Measurements from ENCODE around the gene MYBPC2. TPM values are rescaled to one million over a fixed set of nuclear protein-coding genes. Genes with fewer than 3 reads are reported as not detected.

MYBPC2 gene
- total RNA-seq: 1.1 and 1.4 TPM in 2 replicates

DNA sequence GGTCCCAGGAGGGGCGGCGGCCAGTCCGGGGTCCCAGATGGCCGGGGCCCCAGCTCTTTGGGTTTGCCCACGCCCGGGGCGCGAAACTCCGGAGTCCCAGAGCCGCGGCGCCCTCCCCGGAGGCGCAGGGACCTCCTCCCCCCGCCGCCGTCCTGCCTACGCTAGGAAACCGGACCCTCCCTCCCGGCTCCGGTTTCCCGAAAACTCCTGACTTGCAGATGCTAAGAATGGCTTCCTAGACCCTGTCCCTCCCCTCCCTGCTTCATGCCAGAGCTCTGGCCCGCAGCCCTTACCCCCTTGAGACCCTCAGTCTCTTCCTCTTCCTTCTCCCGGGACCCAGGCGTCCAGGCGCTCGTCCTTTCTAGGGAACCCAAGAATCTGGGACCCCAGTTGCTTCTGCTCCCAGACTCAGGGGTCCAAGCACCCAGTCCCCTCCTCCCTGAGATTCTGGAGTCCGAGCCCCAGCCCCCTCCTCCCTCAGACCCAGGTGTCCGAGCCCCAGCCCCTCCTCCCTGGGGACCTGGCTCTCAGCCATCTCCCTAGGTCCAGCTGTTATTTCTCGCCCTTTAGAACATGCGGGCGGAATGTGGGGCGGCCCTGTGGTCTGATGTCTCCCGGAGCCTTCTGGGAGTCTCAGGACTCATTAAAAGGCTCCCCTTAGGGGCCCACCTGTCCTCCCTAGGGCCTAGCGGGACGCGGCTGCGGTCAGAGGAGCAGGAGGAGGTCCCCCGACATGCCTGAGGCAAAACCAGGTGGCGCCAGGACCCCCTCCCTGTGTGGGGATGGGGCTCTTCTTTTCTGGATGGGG is at the start of gene MYBPC2:
TSS of gene MYBPC2 (plus strand) at position 672 of the 808 bp plus-strand sequence. CDS start at position 734, 62 bp downstream.
- intact Hi-C loops (cut with micrococcal nuclease): no loop called here
- ATAC-seq (ENCODE audit: low read depth) (peak; percentile 2), DNase-seq (peak; percentile 48)
- Mint-ChIP-seq H3K4me3 (peak within 1 kb of the TSS; percentile 89), H3K27me3 (no peaks in the 10 kb centered on the region), H3K27ac (peak within 1 kb of the TSS; percentile 95), H3K9me3 (no peaks in the 10 kb centered on the region), H3K4me1 (peaks cover 93% of the 10 kb centered on the region), H3K36me3 (ENCODE audit: low read depth) (peaks cover 19% of the 10 kb centered on the region)
- TF ChIP-seq, protein P1, sequence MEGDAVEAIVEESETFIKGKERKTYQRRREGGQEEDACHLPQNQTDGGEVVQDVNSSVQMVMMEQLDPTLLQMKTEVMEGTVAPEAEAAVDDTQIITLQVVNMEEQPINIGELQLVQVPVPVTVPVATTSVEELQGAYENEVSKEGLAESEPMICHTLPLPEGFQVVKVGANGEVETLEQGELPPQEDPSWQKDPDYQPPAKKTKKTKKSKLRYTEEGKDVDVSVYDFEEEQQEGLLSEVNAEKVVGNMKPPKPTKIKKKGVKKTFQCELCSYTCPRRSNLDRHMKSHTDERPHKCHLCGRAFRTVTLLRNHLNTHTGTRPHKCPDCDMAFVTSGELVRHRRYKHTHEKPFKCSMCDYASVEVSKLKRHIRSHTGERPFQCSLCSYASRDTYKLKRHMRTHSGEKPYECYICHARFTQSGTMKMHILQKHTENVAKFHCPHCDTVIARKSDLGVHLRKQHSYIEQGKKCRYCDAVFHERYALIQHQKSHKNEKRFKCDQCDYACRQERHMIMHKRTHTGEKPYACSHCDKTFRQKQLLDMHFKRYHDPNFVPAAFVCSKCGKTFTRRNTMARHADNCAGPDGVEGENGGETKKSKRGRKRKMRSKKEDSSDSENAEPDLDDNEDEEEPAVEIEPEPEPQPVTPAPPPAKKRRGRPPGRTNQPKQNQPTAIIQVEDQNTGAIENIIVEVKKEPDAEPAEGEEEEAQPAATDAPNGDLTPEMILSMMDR (IDR thresholded peaks at IDR 0.05): no peak
- ChIA-PET POLR2A (interaction anchor here (0.7 to 10.8 kb wide), 5 partner anchors 14 to 75 kb away, joined by 3 to 282 read pairs (median 4); partner anchors contain the start of genes EMC10, GARIN5A, POLD1 and SPIB), CTCF (no interaction called here)

DNA sequence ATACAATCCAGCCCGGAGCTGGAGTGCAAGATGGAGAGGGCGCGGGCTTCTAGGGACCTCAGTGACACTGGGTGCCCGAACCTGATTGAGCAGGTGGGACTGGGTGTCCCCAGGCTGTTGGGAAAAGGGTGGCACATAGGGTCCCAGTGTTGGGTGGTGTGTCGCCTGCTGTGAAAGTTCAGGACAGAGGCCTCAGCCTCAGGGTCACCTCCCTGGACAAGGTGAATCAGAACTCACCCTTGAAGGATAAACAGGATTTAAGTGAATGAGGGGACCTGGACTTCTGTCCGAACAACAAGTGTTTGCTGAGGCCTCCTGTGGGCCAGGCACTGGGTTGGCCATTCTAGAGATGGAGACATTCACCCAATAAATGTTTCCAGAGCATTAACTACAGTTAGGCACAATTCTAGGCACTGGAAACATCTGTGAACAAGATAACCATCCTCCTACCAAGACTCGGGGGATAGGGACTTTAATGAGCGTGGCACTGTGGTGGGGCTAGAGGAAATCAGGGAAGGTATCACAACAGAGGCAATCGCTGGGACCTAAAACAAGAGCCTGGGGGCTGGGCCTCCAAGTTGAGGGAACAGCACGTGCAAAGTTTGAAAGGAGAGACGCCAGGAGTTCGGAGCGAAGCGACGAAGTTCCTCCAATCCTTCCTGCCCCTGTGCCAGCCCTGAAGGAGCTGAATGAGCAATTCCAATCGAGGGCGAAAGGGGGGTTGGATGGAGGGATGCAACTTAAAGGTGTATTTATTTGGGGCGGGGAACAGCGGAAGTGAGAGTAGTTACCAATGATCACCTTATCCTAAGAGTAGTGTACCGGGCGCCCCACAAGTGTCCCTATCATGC is 49.5 kb upstream of the MYBPC2 start:
- CTCF ChIA-PET: interaction anchor here (0.7 to 1.8 kb wide), 2 partner anchors 14 to 32 kb away, joined by 3 to 6 read pairs; no protein-coding TSS in a partner anchor
- Mint-ChIP-seq H3K4me1 (peaks cover 28% of the 10 kb centered on the region), H3K4me3 (peak overlapping the region; percentile 96), H3K27me3 (no peaks in the 10 kb centered on the region), H3K36me3 (ENCODE audit: low read depth) (peaks cover 55% of the 10 kb centered on the region), H3K9me3 (no peaks in the 10 kb centered on the region), H3K27ac (peak overlapping the region; percentile 85)
- TF ChIP-seq, protein P1 (IDR thresholded peaks at IDR 0.05): no peak
- POLR2A ChIA-PET: interaction anchor here (0.6 to 3.3 kb wide), 20 partner anchors 8 to 305 kb away, joined by 3 to 23 read pairs (median 6); partner anchors contain the start of genes MYBPC2, NR1H2 and SPIB
- DNase-seq (no peak), ATAC-seq (ENCODE audit: low read depth) (no peak)
- intact Hi-C loops (cut with micrococcal nuclease): no loop called here

DNA sequence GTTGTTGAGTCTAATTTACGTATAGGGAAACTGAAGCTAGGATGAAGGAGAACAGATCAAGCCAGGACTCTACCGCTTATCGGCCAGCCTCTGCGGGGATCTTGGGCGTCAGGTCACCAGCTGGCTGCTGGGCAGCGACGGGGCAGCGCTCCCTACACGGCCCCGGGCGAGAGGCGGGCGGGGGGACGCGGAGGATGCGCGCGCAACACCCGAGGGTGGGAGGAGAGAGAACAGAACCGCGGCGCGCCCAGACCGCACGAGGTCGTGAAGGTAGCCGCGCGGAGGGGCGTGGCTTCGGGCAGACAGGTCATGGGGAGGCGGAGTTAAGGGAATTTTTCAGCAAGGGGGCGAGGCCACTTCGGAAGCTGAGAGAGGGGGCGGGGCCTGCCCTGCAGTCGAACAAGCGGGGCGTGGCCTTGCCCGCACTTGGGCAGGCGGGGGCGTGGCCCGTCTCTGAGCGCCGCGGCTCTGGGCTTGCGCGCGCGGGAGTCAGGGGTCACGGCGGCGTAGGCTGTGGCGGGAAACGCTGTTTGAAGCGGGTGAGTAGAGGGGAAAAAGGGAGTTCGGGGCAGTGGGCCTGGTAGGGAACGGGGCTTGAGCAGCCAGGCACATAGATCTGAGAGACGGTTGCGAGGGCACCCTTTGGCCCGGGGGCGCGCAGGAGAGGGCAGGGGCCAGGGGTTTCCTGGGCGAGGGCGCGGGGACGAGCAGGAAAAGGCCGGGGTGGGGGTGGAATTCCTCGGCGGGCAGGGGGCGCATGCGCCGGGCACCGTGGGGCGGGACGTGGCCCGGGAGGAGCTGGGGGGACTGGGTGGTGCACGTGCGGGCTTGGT is 48.6 kb upstream of the MYBPC2 start, which contains the start of gene POLD1:
TSS of gene POLD1 (plus strand) at position 496 of the 833 bp plus-strand sequence. CDS start 14,505 bp downstream, outside the sequence.
- CTCF ChIA-PET: interaction anchor here (0.7 to 1.8 kb wide), 2 partner anchors 15 to 31 kb away, joined by 3 to 6 read pairs; no protein-coding TSS in a partner anchor
- no peaks in the 10 kb centered on the region for H3K27me3 Mint-ChIP-seq
- TF ChIP-seq, protein P1 (IDR thresholded peaks at IDR 0.05): no peak
- H3K9me3 Mint-ChIP-seq: no peaks in the 10 kb centered on the region
- POLR2A ChIA-PET: interaction anchor here (0.6 to 3.3 kb wide), 22 partner anchors 9 to 934 kb away, joined by 3 to 23 read pairs (median 6); partner anchors contain the start of genes JOSD2, KCNC3, MYBPC2 and NR1H2
- ATAC-seq (ENCODE audit: low read depth) (peak; percentile 94), DNase-seq (peak; percentile 97)
- intact Hi-C loops (cut with micrococcal nuclease): loop anchor here (1.0 to 2.0 kb wide), 6 partner anchors 8 to 421 kb away; partner anchors contain the start of genes JOSD2, KCNC3 and NR1H2
- H3K4me1 Mint-ChIP-seq: peaks cover 28% of the 10 kb centered on the region
- H3K36me3 Mint-ChIP-seq (ENCODE audit: low read depth): peaks cover 48% of the 10 kb centered on the region
- peak within 1 kb of the TSS; percentile 96 for H3K4me3 Mint-ChIP-seq
- H3K27ac Mint-ChIP-seq: peak within 1 kb of the TSS; percentile 85

DNA sequence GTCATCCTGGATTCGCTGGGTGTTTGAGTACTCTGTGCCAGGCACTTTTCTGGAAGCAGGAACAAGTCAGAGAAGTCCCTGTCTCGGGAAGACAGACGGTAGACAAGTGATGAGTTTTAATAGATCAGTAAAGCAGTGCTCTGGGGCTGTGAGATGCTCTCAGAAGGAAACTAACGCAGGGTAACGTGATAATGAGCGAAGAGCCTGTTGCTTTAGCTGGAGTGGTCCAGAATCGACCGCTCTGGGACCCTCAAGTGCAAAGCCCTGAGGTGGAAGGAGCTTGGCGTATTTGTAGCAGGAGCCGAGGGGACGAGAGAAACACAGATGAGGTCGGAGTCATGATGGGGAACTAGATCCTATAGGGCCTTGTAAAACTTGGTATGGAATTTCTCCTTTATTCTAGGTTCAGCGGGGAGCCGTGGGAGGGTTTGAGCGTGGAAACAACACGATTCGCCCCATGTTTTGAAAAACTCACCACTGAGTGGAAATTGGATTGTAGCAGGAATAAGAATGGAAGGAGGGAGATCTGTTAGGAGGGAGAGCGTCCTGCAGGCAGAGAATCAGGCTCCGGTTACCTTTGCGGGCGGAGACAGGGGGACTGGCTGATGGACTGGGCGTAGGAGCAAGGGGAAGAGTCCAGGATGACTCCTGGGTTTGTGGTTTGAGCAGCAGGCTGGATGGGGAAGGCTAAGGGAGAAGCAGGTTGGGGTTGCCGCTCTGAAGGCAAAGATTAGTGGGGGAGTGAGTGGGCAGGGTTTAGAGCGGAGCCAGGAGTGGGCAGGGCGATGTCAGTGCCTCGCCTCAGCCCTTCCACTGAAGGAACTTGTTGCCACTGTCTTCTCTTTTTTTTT is 47.8 kb upstream of the MYBPC2 start:
- Mint-ChIP-seq H3K36me3 (ENCODE audit: low read depth) (peaks cover 40% of the 10 kb centered on the region), H3K4me1 (peaks cover 28% of the 10 kb centered on the region), H3K4me3 (peak overlapping the region; percentile 96), H3K9me3 (no peaks in the 10 kb centered on the region), H3K27me3 (no peaks in the 10 kb centered on the region), H3K27ac (peak overlapping the region; percentile 73)
- DNase-seq (no peak), ATAC-seq (ENCODE audit: low read depth) (no peak)
- CTCF ChIA-PET: interaction anchor here (1.8 kb wide), 1 partner anchor 16 kb away, joined by 6 read pairs; no protein-coding TSS in a partner anchor
- intact Hi-C loops (cut with micrococcal nuclease): loop anchor here (1.0 to 2.0 kb wide), 6 partner anchors 9 to 420 kb away; partner anchors contain the start of genes JOSD2, KCNC3 and NR1H2
- POLR2A ChIA-PET: interaction anchor here (0.6 to 3.3 kb wide), 21 partner anchors 9 to 934 kb away, joined by 3 to 23 read pairs (median 6); partner anchors contain the start of genes JOSD2, KCNC3, MYBPC2 and NR1H2
- TF ChIP-seq, protein P1 (IDR thresholded peaks at IDR 0.05): no peak
